SIG-M5 (cell line): ENCODE results near the gene PTOV1.

Source experiments
- DNase-seq: peaks from one replicate; lab custom pipeline; 2025; lab: John Stamatoyannopoulos, UW

PTOV1 gene

GRCh38 chr19:49859682-49860335, 8.8 kb downstream of the PTOV1 start:
- DNase-seq: no peak

GRCh38 chr19:49860336-49861102, 9.6 kb downstream of the PTOV1 start:
- DNase-seq: no peak

GRCh38 chr19:49861107-49861506, 10.1 kb downstream of the PTOV1 start:
- DNase-seq: no peak

DNA sequence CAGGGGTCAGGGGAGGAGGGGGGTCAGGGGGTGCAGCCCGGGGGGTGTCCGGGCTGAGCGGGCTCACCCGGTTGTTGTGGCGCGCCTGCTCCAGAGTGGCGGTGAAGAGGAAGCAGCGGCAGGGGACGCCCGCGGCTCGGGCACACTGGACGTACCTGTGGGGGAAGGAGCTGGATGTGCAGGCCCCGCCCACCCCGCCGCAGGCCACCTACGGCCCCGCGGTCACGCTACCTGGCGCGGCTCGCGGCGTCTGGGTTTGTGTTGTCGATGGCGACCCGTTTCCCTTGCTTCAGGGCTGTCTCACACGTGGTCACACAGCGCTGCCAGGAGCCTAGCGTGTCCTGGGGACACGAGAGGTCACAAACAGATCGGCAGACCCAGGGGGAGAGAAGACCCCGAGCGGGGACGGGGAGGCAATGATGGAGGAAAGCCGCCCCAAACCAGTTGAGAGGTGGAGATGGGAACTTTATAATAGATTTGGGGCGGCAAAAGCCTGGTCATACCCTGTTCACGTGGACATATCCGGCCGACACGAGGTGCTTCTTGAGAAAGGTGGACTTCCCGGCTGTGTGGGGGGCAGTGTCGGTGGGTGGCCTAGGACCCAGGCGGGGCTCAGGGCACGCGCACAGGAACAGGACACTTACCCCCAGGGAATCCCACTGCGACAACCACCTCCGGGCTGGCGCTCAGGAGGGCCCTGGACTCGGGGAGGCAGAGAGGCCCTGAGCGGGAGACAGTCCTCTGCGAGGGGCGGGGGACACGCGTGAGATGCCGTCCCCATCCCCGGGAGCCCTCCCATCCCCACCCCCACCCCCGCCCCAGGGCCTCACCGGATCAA, 10.8 kb downstream of the PTOV1 start:
- DNase-seq: no peak

DNA sequence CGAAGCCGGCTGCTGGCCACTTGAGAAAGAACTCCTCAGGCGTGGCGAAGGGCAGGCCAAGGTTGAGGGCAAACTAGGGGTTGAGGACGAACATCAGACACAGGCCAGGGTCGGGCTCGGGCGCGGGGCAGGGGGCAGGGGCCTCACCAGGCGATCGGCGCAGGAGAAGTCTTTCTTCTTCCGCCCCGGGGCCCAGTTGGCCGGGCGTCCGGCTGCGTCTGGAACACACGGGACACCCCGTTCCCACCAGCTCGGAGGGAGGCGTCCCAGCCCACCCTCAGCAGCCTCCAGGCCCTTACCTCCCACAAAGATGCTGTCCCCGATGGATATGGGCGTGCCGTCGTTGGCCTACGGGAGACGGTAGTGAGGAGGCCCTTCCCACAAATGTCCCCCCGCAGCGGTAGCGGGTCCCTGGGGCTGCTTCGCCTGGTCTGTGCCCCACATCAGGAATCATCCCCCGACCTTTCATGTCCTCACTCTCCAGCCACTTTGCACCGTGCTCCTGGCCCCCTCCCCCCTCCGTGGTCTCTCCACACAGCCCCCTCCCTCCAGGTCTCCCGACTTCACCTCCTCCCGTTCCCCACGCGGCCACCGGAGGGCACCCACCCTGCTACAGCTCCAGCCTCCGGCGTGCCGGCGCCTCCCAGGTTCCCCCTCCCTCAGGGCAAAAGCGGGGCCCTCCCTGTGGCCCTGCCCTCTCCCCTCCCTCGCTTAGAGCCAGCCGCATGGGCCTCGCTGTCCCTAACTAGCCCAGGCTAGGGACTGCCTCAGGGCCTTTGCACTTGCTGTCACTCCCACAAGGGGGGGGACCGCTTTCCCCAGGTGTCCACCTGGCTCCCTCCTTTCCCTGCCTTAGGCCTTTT, 11.7 kb downstream of the PTOV1 start:
- DNase-seq: no peak

- no peak for DNase-seq
Measured at GRCh38 chr19:49863254-49863934, 12.4 kb downstream of the PTOV1 start.

GRCh38 chr19:49863935-49864320, 13.0 kb downstream of the PTOV1 start:
- no peak for DNase-seq

GRCh38 chr19:49864890-49865289, 13.9 kb downstream of the PTOV1 start:
- DNase-seq: no peak

DNA sequence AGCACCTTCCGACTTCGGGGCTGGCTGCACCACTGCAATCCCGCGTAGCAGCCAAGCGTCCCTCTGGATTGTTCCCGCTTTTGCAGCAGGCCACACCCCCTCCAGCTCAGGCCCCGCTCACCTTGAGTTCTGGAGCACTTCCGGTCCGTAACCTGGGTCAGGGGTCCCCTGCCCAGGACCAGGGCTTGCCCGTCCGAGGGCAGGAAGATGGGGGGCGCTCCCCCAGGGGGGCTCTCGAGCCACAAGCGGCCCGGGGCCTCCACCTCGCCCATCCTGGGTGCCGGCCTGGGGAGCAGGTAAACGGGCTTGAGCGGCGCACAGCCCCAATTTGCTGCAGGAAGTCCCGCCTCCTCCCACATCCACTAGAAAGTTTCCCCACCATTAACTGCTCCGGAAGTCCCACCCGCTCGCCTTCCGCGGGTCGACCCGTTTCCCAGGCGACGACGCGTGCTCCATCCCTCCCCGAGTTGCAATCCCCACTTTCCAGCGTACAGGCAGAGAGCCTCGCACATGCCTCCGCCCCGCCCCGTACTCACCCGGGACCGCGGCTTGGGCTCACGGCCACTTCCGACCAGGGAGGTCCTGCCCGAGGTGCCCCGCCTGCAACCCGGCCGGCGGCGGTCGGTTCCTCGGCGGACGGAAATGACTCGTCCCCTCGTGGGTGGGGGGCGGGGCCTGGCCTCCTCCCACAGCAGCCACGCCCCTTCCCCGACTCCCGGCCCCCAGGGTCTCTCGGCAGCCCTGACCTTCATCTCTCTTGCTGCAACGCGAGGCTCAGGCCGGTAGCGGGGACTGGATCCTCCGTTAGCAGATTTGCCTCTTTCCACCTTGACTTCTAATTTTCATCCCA, 16.2 kb downstream of the PTOV1 start, which contains the start of gene PNKP:
Gene PNKP, minus strand, starts transcription at position 644 of the 850 bp plus-strand sequence. Its CDS starts 372 bp downstream, at position 272.
- DNase-seq: peak; percentile 49

GRCh38 chr19:49869009-49869483, 18.1 kb downstream of the PTOV1 start:
- DNase-seq: no peak

GRCh38 chr19:49869484-49870308, 18.7 kb downstream of the PTOV1 start:
- DNase-seq: peak; percentile 98

DNA sequence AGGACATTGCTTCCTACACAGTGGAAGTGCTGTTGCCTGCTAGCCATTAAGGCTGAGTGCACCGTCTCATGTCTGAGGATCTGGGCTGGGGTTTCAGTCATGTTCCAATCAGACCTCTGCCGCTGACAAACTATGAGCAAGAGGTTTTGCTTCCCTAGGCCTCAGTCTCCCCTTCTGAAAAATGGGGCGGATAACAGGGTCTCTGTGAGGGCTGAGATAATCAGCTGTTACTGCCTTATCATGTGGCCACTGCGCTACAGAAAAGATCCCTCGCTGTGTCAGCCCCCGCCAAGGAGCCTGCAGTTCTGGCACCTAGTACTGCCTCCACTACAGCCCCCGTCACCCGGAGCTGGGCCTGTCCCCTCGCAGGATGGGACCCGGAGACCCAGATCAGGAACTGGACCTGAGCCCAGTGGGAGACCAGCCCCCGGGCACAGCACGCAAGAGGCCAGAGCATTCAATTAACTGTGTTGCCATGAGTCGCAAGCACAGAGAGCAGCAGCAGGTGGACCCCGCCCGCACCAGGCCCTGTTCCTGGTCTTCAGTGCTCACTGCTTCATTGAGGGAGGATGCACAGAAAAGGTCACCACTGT, 19.4 kb downstream of the PTOV1 start:
- no peak for DNase-seq

- no peak for DNase-seq
Measured at GRCh38 chr19:49871349-49871985, 20.5 kb downstream of the PTOV1 start.

- DNase-seq: no peak
Measured at GRCh38 chr19:49872245-49873128, 21.5 kb downstream of the PTOV1 start.

GRCh38 chr19:49873129-49873521, 22.2 kb downstream of the PTOV1 start:
- DNase-seq: no peak

GRCh38 chr19:49873834-49874233, 22.9 kb downstream of the PTOV1 start:
- DNase-seq: no peak

DNA sequence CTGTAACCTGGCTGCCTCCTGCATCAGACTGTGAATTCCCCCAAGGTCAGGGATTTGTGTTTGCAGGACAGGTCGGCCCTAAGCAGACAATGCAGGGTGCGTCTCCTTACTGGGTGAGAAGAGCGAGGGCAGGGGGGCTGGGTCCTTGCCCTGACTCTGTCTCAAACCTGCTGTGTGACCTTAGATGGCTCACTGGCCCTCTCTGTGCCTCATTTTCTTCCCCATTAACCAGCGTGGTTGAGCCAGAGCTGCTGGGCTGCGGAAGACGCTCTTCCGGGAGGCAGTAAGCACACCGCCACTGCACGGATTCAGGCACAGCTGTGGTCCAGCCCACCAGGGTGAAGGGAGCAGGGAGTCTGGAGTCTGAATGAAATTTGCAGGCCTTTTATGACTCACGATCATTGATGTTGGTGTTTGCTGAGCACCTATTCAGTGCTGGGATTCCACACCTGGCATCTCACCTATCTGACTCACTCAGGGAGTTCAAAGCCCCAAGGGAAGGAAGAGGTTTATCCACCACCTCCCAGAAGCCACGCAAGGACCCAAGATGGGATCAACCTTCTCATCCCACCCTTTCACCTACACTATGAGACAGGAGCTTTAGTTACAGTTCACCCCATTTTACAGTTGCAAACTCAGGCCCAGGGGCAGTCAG, 23.7 kb downstream of the PTOV1 start:
- no peak for DNase-seq
